Measurements from ENCODE around the gene GTF3C1. TPM values are rescaled to one million over a fixed set of nuclear protein-coding genes. Genes with fewer than 3 reads are reported as not detected.
"Not testable (repeated sequence)": the region's sequence is repeated elsewhere in the genome, so short reads cannot be mapped to it uniquely, and the experiment has no call there.

Gene GTF3C1
- total RNA-seq, 3 donors from 2014 or later = 56.6 to 68.1 (median 58.9) TPM

DNA sequence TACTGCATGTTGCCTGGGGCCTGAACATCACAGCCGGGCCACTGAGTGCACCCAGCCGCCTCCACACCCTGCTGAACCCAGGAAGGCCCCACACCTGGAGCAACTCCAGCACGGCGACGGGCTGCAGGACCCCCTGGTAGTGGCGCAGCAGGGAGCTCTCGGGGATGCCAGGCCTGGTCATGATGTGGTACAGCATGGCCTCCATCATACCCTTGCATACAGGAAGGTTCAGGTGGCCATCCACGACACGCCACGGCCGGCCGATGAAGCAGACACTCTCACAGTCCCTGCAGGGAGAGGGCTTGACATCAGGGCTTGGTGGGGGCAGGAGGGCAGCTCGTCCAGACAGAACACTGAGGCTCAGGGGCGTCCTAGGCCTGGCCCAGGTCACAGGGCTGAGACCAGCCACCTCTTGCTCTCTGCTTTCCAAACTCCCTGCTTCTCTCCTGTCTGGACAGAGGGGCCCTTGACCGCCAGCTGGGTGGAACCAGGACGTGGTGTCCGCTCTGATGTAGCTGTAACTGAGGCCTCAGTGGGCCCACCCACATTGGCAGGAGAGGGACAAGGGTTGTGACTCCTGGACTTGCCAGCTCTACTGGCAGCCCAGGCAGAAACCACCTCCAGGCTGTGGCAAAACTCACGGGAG, 87.4 kb downstream of the GTF3C1 start:
- peaks cover 55% of the 10 kb centered on the region for H3K4me1 Mint-ChIP-seq (ENCODE audit: low read depth)

DNA sequence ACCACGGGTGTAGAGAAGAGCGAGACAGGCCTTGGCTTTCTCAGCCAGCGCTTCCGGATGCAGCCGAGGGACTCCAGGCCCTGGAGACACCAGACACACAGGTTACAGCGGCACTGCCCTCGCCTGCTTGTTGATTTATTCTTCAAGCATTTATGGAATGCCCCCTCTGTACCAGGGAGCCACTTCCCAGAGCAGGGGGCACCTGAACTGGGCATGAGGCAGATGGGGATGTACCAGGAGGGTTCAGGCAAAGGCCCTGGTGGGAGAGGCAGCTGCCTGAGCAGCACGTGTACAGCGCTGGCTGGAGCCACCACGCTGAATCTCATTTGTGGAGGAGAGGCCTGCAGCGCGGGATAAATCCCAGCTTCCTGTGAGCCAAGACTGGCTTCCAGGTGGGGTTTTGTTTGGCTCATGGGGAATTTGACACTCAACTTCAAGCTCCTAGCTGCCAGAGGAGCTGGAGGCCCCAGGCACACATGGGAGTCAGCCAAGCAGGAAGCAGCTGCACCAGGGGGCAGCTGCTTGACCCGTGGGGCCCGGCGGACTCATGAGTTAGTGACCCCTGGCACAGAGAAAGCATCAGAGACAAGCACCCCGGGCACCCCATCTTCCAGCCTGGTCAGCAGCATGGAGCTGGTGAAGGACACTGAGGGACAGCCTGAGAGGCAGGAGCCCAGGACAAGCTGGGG, 88.1 kb downstream of the GTF3C1 start:
- Mint-ChIP-seq H3K27me3 (ENCODE audit: low read depth) (no peaks in the 10 kb centered on the region), H3K4me3 (no peak overlapping the region), H3K4me1 (ENCODE audit: low read depth) (peaks cover 62% of the 10 kb centered on the region), H3K36me3 (ENCODE audit: insufficient read depth) (peaks cover 12% of the 10 kb centered on the region), H3K9me3 (no peaks in the 10 kb centered on the region)
- DNase-seq (no peak), ATAC-seq (no peak)

More for the DNA sequence above, 87.4 kb downstream of the GTF3C1 start:
- Mint-ChIP-seq H3K36me3 (ENCODE audit: insufficient read depth) (peaks cover 19% of the 10 kb centered on the region), H3K27me3 (ENCODE audit: low read depth) (no peaks in the 10 kb centered on the region), H3K4me3 (no peak overlapping the region), H3K9me3 (no peaks in the 10 kb centered on the region)
- no peak for DNase-seq
- ATAC-seq = no peak

DNA sequence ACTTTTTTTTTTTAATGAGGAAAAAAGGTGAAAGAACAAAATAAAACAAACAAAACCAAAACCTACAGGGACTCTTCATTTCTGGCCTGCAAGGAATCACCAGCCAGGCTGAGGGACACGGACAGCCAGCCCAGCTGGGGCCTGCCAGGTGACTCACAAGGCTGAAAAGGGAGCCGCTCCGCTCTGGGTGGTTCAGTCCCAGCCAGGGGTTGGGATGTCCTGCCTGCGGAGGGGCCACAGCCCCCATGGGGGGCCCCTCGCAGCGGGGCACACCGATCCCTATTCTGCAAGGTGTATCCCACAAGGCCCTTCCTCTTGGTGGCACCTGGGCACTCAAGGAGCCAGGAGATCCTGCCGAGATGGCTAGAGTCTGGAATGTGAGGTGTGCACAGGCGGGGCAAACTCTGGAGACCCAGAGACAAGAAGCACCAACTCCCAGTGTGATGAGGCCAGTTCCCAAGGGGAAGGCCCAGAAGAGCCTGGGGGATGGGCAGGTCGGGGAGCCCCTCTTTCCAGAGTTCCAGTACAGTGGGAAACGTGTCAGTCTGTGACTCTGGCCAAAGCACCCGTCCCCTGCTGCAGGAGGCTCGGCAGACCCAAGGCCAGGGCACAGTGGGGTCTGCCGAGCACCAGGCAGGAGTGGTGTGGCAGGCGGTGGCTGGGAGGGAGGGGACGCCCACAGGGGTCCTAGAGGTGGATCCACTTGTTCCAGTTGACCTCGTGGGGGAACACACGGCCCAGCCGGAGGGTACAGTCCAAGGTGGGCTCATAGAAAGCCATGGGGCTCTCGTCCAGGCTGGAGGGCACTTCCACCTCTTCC, 88.8 kb downstream of the GTF3C1 start:
- Mint-ChIP-seq H3K36me3 (ENCODE audit: insufficient read depth) (peaks cover 5% of the 10 kb centered on the region), H3K4me3 (no peak overlapping the region), H3K4me1 (ENCODE audit: low read depth) (peaks cover 62% of the 10 kb centered on the region), H3K9me3 (no peaks in the 10 kb centered on the region), H3K27me3 (ENCODE audit: low read depth) (no peaks in the 10 kb centered on the region)
- DNase-seq = no peak
- no peak for ATAC-seq

DNA sequence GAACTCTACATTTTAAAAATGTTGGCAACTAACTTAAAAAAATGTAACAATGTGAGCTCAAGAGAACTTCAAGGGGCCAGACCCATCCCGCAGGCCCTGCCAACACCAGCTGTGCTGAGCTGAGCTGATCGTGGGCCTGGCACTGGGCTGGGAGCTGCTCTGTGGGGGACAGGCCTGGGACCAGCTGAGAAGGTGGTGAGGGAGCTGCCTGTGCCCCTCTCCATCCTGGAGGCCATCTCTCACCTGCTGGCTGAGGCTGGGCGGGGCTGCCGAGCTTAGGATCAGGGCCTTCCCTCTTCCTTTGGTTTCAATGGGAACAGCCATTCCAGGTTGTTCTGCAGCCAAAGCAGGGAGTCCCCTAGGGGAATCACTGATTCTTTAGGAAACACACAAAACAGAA, 89.5 kb downstream of the GTF3C1 start:
- Mint-ChIP-seq H3K4me3 (no peak overlapping the region), H3K4me1 (ENCODE audit: low read depth) (peaks cover 63% of the 10 kb centered on the region)

DNA sequence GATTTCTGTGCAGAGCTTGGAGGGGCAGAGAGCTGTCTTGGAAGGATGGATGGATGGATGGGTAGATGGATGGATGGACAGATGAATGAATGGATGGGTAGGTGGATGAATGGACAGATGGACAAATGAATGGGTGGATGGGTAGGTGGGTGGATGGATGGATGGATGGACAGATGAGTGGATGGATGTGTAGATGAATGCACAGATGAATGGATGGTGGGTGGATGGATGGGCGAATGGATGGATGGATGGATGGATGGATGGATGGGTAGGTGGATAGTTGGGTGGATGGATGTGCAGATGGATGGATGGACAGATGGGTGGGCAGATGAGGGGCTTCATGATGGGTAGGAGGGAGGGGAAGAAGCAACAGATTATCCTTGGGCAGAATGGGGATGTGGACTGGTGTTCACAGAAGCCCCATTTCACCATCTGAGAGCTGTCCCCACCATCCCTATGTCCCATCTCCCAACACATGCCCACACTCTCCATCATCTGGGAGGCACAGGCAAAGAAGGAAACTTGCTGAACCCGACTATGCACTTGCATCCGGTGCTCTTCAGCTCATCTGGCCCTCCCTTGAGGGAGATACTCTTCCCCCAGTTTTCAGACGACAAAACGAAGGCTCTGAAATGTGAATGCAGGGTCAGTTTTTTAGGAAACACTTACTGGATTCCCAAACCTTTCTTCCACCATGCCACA, 90.6 kb downstream of the GTF3C1 start:
- Mint-ChIP-seq H3K4me1 (ENCODE audit: low read depth) (peaks cover 65% of the 10 kb centered on the region), H3K27me3 (ENCODE audit: low read depth) (no peaks in the 10 kb centered on the region), H3K9me3 (no peaks in the 10 kb centered on the region), H3K4me3 (no peak overlapping the region), H3K36me3 (ENCODE audit: insufficient read depth) (peaks cover 5% of the 10 kb centered on the region)
- DNase-seq = no peak
- ATAC-seq = no peak

More for the DNA sequence above, 89.5 kb downstream of the GTF3C1 start:
- DNase-seq (no peak), ATAC-seq (no peak)
- Mint-ChIP-seq H3K27me3 (ENCODE audit: low read depth) (no peaks in the 10 kb centered on the region), H3K9me3 (no peaks in the 10 kb centered on the region), H3K36me3 (ENCODE audit: insufficient read depth) (peaks cover 5% of the 10 kb centered on the region)

DNA sequence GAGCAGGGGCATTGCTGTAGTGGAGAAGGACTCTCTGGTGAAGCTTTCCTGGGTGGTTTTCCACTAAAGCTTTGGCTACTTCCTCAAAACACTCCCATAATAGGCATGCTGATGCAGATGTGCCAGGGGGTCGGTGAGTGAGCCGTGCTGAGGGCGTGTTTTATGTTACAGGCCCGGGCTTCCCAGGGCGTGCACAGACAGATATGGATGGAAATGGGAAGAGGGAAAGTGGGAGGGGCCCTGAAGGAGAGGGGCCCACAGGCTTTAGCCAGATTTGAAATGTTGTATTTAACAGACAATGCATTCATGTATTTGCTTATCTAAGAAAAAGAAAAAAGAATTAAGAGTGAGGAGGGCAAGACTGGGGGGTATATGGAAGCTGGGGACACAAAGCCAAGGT, 91.5 kb downstream of the GTF3C1 start:
- Mint-ChIP-seq H3K36me3 (ENCODE audit: insufficient read depth) (peaks cover 3% of the 10 kb centered on the region), H3K4me1 (ENCODE audit: low read depth) (peaks cover 62% of the 10 kb centered on the region), H3K9me3 (no peaks in the 10 kb centered on the region), H3K4me3 (no peak overlapping the region), H3K27me3 (ENCODE audit: low read depth) (no peaks in the 10 kb centered on the region)
- ATAC-seq = no peak
- DNase-seq = no peak

DNA sequence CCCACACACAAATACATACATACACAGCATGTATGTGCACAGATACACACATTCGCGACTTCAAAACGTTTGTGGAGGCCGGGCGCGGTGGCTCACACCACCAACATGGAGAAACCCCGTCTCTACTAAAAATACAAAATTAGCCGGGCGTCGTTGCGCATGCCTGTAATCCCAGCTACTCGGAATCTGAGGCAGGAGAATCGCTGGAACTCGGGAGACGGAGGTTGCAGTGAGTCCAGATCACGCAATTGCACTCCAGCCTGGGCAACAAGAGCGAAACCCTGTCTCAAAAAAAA, 92.2 kb downstream of the GTF3C1 start:
- H3K4me3 Mint-ChIP-seq; H3K36me3 Mint-ChIP-seq (ENCODE audit: insufficient read depth); H3K9me3 Mint-ChIP-seq; H3K27me3 Mint-ChIP-seq (ENCODE audit: low read depth); DNase-seq; ATAC-seq: not testable (repeated sequence)
- H3K4me1 Mint-ChIP-seq (ENCODE audit: low read depth) = peaks cover 59% of the 10 kb centered on the region

DNA sequence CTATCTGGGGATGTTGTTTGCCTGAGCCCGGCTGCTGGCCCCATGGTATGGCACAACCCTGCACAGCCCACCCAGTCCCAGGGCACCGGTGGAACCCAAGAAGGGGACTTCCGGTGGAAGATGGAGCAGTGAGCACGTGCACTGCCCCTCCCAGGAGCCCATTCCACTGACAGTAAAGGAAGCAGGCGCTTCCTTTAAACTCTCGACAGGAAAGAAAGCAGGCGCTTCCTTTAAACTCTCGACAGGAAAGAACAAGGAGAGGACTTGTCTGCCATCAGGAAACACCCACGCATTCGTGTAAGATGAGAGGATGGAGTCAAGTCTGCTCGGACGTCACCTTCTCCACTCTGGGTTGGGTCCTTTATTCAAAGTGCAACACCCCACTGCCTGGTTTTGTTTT, 94.0 kb downstream of the GTF3C1 start:
- Mint-ChIP-seq H3K4me1 (ENCODE audit: low read depth) (peaks cover 61% of the 10 kb centered on the region), H3K27me3 (ENCODE audit: low read depth) (no peaks in the 10 kb centered on the region), H3K4me3 (peak overlapping the region; percentile 13), H3K36me3 (ENCODE audit: insufficient read depth) (peaks cover 2% of the 10 kb centered on the region), H3K9me3 (no peaks in the 10 kb centered on the region)
- DNase-seq (no peak), ATAC-seq (no peak)

DNA sequence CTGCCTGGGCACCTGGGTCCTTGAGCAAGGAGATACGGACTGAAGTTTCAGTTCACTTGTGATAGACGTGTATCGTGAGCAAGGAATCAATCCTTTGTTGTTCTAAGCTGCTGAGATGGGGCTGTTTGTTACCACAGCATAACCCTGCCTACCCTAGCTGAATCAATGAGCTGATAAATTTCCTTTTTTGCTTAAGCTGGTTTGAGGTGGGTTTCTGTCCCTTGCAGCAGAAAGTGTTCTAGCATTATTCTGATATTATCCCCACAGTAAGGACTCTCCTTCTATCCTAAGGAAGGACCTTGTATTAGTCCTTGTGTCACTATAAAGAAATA, 96.3 kb downstream of the GTF3C1 start:
- ATAC-seq (no peak), DNase-seq (no peak)
- no peaks in the 10 kb centered on the region for H3K9me3 Mint-ChIP-seq
- H3K4me3 Mint-ChIP-seq = no peak overlapping the region
- peaks cover 15% of the 10 kb centered on the region for H3K36me3 Mint-ChIP-seq (ENCODE audit: insufficient read depth)
- H3K4me1 Mint-ChIP-seq (ENCODE audit: low read depth) = peaks cover 72% of the 10 kb centered on the region
- H3K27me3 Mint-ChIP-seq (ENCODE audit: low read depth) = no peaks in the 10 kb centered on the region

DNA sequence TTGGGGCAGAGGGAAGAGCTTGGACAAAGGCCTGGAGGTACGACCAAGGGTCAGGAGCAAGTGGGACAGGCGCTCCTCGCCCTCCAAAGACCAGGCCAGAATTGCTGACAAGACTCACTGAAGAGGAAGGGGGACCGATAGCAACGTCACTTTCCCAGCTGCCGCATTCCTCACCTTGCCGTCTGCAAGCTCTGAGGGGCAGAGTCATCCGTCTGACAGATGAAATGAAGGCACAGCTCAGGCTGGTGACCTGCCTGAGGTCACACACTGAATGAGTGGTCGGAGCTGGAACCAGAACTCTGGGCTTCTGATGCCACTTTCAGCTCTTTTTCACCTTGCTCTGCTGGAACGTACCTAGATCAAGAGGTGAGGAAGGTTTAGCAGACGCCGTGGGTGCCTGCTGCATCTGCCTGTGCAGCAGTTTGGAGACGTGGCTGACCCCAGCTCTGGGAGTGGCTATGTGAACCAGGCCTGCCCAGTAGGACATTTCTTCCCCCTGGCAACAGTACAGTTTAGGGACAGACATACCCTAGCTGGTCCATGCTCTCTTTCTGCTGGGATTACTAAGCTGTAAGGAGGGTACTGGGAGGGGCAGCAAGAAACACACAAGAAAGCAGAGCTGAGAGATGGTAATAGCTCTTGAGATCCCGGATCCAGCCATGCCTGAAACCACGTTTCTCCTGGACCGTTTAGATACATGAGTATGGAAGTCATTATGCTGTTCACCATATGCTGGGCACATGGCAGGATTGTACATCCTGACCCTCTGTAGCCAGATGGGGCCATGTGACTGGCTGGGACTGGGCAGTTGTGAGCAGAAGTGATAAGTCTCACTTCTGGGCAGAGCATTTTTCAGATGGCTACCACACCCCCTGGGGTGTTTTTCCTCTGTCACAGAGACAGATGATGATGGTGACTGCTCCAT, 96.9 kb downstream of the GTF3C1 start:
- DNase-seq (no peak), ATAC-seq (no peak)
- Mint-ChIP-seq H3K9me3 (no peaks in the 10 kb centered on the region), H3K4me3 (no peak overlapping the region), H3K4me1 (ENCODE audit: low read depth) (peaks cover 79% of the 10 kb centered on the region), H3K36me3 (ENCODE audit: insufficient read depth) (peaks cover 19% of the 10 kb centered on the region), H3K27me3 (ENCODE audit: low read depth) (no peaks in the 10 kb centered on the region)

DNA sequence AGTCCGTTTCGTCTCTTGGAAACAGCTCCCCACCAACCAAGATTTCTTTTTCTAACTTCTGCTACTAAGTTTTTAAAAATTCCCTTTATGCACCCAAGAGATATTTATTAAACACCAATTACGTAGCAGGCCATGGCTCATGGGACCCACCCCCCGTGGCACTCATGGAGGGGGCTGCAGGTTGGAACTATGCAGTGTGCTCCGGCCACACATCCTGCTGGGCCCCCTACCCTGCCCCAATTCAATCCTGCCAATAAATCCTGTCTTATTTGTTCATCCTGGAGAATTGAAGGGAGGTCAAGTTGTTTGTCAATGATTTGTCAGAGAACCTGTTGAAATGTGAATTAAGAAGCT, 99.5 kb downstream of the GTF3C1 start:
- Mint-ChIP-seq H3K4me1 (ENCODE audit: low read depth) (peaks cover 80% of the 10 kb centered on the region), H3K27me3 (ENCODE audit: low read depth) (no peaks in the 10 kb centered on the region), H3K36me3 (ENCODE audit: insufficient read depth) (peaks cover 42% of the 10 kb centered on the region), H3K9me3 (no peaks in the 10 kb centered on the region), H3K4me3 (peak overlapping the region; percentile 55)
- ATAC-seq = peak in 1 of 2 donors; percentile 7
- no peak for DNase-seq

DNA sequence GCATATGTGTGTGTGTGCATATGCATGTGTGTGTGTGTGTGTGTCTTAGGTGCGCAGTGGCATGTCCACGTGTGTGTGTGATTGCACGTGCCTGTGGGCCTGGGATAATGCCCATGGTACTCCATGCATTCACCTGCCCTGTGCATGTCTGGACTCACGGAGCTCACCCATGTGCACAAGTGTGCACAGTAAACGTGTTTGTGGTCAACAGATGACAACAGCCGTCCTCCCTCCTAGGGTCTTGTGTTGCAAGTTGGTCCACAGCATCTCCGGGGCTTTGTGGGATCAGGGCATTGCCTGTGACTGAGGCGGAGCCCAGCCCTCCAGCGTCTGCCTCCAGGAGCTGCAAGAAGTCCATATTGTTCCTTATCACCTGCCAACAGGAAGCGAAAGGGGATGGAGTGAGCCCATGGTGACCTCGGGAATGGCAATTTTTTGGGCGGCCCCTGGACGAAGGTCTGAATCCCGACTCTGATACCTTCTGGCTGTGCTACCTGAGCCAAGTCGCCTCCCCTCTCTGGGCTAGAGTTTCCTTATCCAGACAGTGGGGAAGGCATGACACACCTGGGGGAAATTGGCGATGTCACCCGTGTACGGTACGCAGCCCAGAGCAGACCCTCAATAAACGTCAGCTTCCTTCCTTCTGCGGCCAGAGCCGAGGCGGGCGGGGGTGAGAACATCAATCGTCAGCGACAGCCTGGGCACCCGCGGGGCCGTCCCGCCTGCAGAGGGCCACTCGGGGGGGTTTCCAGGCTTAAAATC, 100.1 kb downstream of the GTF3C1 start:
- peaks cover 47% of the 10 kb centered on the region for H3K36me3 Mint-ChIP-seq (ENCODE audit: insufficient read depth)
- peak; percentile 83 for DNase-seq
- H3K4me3 Mint-ChIP-seq = peak overlapping the region; percentile 55
- no peaks in the 10 kb centered on the region for H3K9me3 Mint-ChIP-seq
- ATAC-seq = peak; percentile 63 to 73
- H3K27me3 Mint-ChIP-seq (ENCODE audit: low read depth) = no peaks in the 10 kb centered on the region
- peaks cover 81% of the 10 kb centered on the region for H3K4me1 Mint-ChIP-seq (ENCODE audit: low read depth)
